ENCODE data around the gene TMEM208. TPM values are rescaled to one million over a fixed set of nuclear protein-coding genes. Genes with fewer than 3 reads are reported as not detected.

TMEM208 gene
- total and polyA plus RNA-seq, 2 experiments from 2014 or later, result 53.8 to 97.0 TPM

GRCh38 chr16:67264866-67265265 is 37.9 kb downstream of the TMEM208 start:
- Histone ChIP-seq H3K27me3 (replicated peaks; ENCODE audit: insufficient read depth) (no peaks in the 10 kb centered on the region), H3K36me3 (ENCODE audit: low read depth) (no peaks in the 10 kb centered on the region), H3K9me3 (ENCODE audit: low read depth) (no peaks in the 10 kb centered on the region), H3K79me2 (ENCODE audit: insufficient read depth) (no peaks in the 10 kb centered on the region), H4K20me1 (ENCODE audit: insufficient read depth) (no peaks in the 10 kb centered on the region), H3K9ac (no peak overlapping the region), H3K27ac (no peak overlapping the region), H3K4me1 (ENCODE audit: insufficient read depth) (peaks cover 21% of the 10 kb centered on the region), H2AFZ (no peak overlapping the region), H3K4me2 (ENCODE audit: unreplicated experiment) (no peak overlapping the region), H3F3A (ENCODE audit: insufficient read depth) (peaks cover 11% of the 10 kb centered on the region), H3K9me2 (ENCODE audit: insufficient read depth) (no peaks in the 10 kb centered on the region), H3K4me3 (no peak overlapping the region)
- in situ Hi-C loops (cut with MboI), result no loop called here
- WGBS, 2 experiments (ENCODE audit: low coverage in 1 of 2, low lambda C conversion rate in 2 of 2, missing lambda C conversion rate in 2 of 2), result 96% methylated on average over 5 of the region's 5 CpGs
- DNase-seq, result no peak
- TF ChIP-seq EZH2phosphoT487 (IDR thresholded peaks at IDR 0.05; ENCODE audit: insufficient read depth, low read depth) (no peak), EZH2 (IDR thresholded peaks at IDR 0.05; ENCODE audit: insufficient read depth, poor library complexity, severe bottlenecking) (no peak)

GRCh38 chr16:67265834-67266233 is 38.9 kb downstream of the TMEM208 start:
- DNase-seq, result no peak
- H3K79me2 ChIP-seq (ENCODE audit: insufficient read depth), result no peaks in the 10 kb centered on the region
- TF ChIP-seq EZH2phosphoT487 (IDR thresholded peaks at IDR 0.05; ENCODE audit: insufficient read depth, low read depth) (no peak), EZH2 (IDR thresholded peaks at IDR 0.05; ENCODE audit: insufficient read depth, poor library complexity, severe bottlenecking) (no peak)
- no peak overlapping the region for H3K27ac ChIP-seq
- in situ Hi-C loops (cut with MboI), result no loop called here
- no peak overlapping the region for H3K9ac ChIP-seq
- no peaks in the 10 kb centered on the region for H3K9me2 ChIP-seq (ENCODE audit: insufficient read depth)
- no peak overlapping the region for H2AFZ ChIP-seq
- H3K9me3 ChIP-seq (ENCODE audit: low read depth), result no peaks in the 10 kb centered on the region
- H3K4me2 ChIP-seq (ENCODE audit: unreplicated experiment), result no peak overlapping the region
- peaks cover 25% of the 10 kb centered on the region for H3K4me1 ChIP-seq (ENCODE audit: insufficient read depth)
- peaks cover 16% of the 10 kb centered on the region for H3F3A ChIP-seq (ENCODE audit: insufficient read depth)
- H3K27me3 ChIP-seq (replicated peaks; ENCODE audit: insufficient read depth), result no peaks in the 10 kb centered on the region
- no peaks in the 10 kb centered on the region for H4K20me1 ChIP-seq (ENCODE audit: insufficient read depth)
- 82 to 83% methylated on average over 8 of the region's 8 CpGs for WGBS, 2 experiments (ENCODE audit: low coverage in 1 of 2, low lambda C conversion rate in 2 of 2, missing lambda C conversion rate in 2 of 2)
- H3K36me3 ChIP-seq (ENCODE audit: low read depth), result no peaks in the 10 kb centered on the region
- H3K4me3 ChIP-seq, result no peak overlapping the region

DNA sequence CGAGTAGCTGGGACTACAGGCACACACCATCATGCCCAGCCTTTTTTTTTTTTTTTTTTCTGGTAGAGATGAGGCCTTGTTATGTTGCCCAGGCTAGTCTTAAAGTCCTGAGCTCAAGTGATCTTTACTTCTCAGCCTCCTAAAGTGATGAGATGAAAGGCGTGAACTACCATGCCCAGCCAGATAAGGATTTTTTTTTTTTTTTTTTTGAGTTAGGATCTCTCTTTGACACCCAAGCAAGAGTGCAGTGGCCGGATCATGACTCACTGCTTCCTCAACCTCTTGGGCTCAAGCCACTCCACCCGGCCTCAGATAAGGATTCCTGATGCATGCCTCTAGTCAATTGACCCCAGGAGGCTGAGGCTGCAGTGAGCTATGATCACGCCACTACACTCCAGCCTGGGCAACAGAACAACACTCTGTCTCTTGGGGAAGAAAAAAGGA is 41.2 kb downstream of the TMEM208 start:
- Histone ChIP-seq H3K4me1 (ENCODE audit: insufficient read depth) (peaks cover 25% of the 10 kb centered on the region), H3F3A (ENCODE audit: insufficient read depth) (peaks cover 16% of the 10 kb centered on the region), H3K4me3 (no peak overlapping the region), H3K79me2 (ENCODE audit: insufficient read depth) (no peaks in the 10 kb centered on the region), H3K9me3 (ENCODE audit: low read depth) (no peaks in the 10 kb centered on the region), H3K36me3 (ENCODE audit: low read depth) (no peaks in the 10 kb centered on the region), H4K20me1 (ENCODE audit: insufficient read depth) (no peaks in the 10 kb centered on the region), H3K27ac (peak overlapping the region; percentile 55), H2AFZ (no peak overlapping the region), H3K4me2 (ENCODE audit: unreplicated experiment) (no peak overlapping the region), H3K9me2 (ENCODE audit: insufficient read depth) (no peaks in the 10 kb centered on the region), H3K9ac (no peak overlapping the region), H3K27me3 (replicated peaks; ENCODE audit: insufficient read depth) (no peaks in the 10 kb centered on the region)
- WGBS, 2 experiments (ENCODE audit: low coverage in 1 of 2, low lambda C conversion rate in 2 of 2, missing lambda C conversion rate in 2 of 2), result 30 to 38% methylated on average over 4 to 5 of the region's 5 CpGs
- DNase-seq, result peak; percentile 93
- in situ Hi-C loops (cut with MboI), result no loop called here
- TF ChIP-seq EZH2 (IDR thresholded peaks at IDR 0.05; ENCODE audit: insufficient read depth, poor library complexity, severe bottlenecking) (no peak), EZH2phosphoT487 (IDR thresholded peaks at IDR 0.05; ENCODE audit: insufficient read depth, low read depth) (no peak)

GRCh38 chr16:67269766-67270165 is 42.8 kb downstream of the TMEM208 start:
- H3K4me2 ChIP-seq (ENCODE audit: unreplicated experiment), result no peak overlapping the region
- no peak overlapping the region; the same call in 1 of the 2 replicates for H3K27ac ChIP-seq
- peak; percentile 77 for DNase-seq
- H3K4me3 ChIP-seq, result no peak overlapping the region
- H3K36me3 ChIP-seq (ENCODE audit: low read depth), result no peaks in the 10 kb centered on the region
- H3K79me2 ChIP-seq (ENCODE audit: insufficient read depth), result no peaks in the 10 kb centered on the region
- H3K9me3 ChIP-seq (ENCODE audit: low read depth), result no peaks in the 10 kb centered on the region
- no peaks in the 10 kb centered on the region for H3K9me2 ChIP-seq (ENCODE audit: insufficient read depth)
- 70% methylated on average over 5 of the region's 5 CpGs for WGBS, 2 experiments (ENCODE audit: low coverage in 1 of 2, low lambda C conversion rate in 2 of 2, missing lambda C conversion rate in 2 of 2)
- no peak overlapping the region for H3K9ac ChIP-seq
- H3K4me1 ChIP-seq (ENCODE audit: insufficient read depth), result peaks cover 25% of the 10 kb centered on the region
- in situ Hi-C loops (cut with MboI), result no loop called here
- TF ChIP-seq EZH2phosphoT487 (IDR thresholded peaks at IDR 0.05; ENCODE audit: insufficient read depth, low read depth), result no peak
- TF ChIP-seq EZH2 (IDR thresholded peaks at IDR 0.05; ENCODE audit: insufficient read depth, poor library complexity, severe bottlenecking), result no peak
- H2AFZ ChIP-seq, result no peak overlapping the region
- H3K27me3 ChIP-seq (replicated peaks; ENCODE audit: insufficient read depth), result no peaks in the 10 kb centered on the region
- no peaks in the 10 kb centered on the region for H4K20me1 ChIP-seq (ENCODE audit: insufficient read depth)
- peaks cover 16% of the 10 kb centered on the region for H3F3A ChIP-seq (ENCODE audit: insufficient read depth)

DNA sequence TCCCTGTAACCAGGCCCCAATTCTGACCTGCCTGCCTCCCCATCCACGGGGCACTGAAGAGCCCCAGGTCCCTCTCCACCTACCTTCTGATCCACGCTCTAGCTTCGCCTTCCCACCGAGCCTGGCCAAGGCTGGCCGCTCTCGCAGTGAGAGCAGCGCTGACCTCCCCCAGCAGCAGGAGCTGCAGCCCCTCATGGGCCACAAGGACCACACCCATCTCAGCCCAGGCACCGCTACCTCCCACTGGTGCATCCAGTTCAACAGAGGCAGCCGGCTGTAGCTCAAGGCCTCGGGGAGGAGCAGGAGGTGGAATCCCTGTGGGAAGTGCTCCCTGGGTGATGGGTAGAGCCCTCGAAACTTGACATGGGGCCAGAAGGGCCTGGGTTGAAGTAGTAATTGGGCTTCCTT is 44.0 kb downstream of the TMEM208 start:
- Histone ChIP-seq H3K36me3 (ENCODE audit: low read depth) (no peaks in the 10 kb centered on the region; the same call in 1 of the 2 replicates), H2AFZ (no peak overlapping the region), H3K9me2 (ENCODE audit: insufficient read depth) (no peaks in the 10 kb centered on the region), H3F3A (ENCODE audit: insufficient read depth) (peaks cover 16% of the 10 kb centered on the region), H3K4me1 (ENCODE audit: insufficient read depth) (peaks cover 25% of the 10 kb centered on the region), H3K4me3 (no peak overlapping the region), H4K20me1 (ENCODE audit: insufficient read depth) (no peaks in the 10 kb centered on the region), H3K27ac (no peak overlapping the region), H3K79me2 (ENCODE audit: insufficient read depth) (0 out of 2 replicates have a peak, but pooled peaks cover 3% of the 10 kb centered on the region), H3K9me3 (ENCODE audit: low read depth) (no peaks in the 10 kb centered on the region), H3K4me2 (ENCODE audit: unreplicated experiment) (no peak overlapping the region), H3K9ac (no peak overlapping the region), H3K27me3 (replicated peaks; ENCODE audit: insufficient read depth) (no peaks in the 10 kb centered on the region)
- no peak for DNase-seq
- in situ Hi-C loops (cut with MboI), result no loop called here
- no peak for TF ChIP-seq EZH2phosphoT487 (IDR thresholded peaks at IDR 0.05; ENCODE audit: insufficient read depth, low read depth)
- no peak for TF ChIP-seq EZH2 (IDR thresholded peaks at IDR 0.05; ENCODE audit: insufficient read depth, poor library complexity, severe bottlenecking)
- WGBS, 2 experiments (ENCODE audit: low coverage in 1 of 2, low lambda C conversion rate in 2 of 2, missing lambda C conversion rate in 2 of 2), result 93 to 95% methylated on average over 11 of the region's 11 CpGs
